NCI-H1930 (cell line): ENCODE results near the gene LRPPRC.
"Not testable (repeated sequence)": the region's sequence is repeated elsewhere in the genome, so short reads cannot be mapped to it uniquely, and the experiment has no call there.

ENCODE experiments used
- DNase-seq, 2 experiments: peaks; one replicate each; lab custom pipeline; 2025; lab: John Stamatoyannopoulos, UW

Gene LRPPRC

GRCh38 chr2:43995733-43996533, at the start of gene LRPPRC:
TSS of gene LRPPRC (minus strand) at chr2:43995989. CDS start at chr2:43995947, 42 bp downstream.
- peak; percentile 88 to 89 for DNase-seq

GRCh38 chr2:44045061-44045460, 49.3 kb upstream of the LRPPRC start:
- no peak for DNase-seq

GRCh38 chr2:44044281-44044720, 48.5 kb upstream of the LRPPRC start:
- DNase-seq = peak; percentile 83 to 89

GRCh38 chr2:44040365-44040764, 44.6 kb upstream of the LRPPRC start:
- no peak for DNase-seq

GRCh38 chr2:44038277-44038676, 42.5 kb upstream of the LRPPRC start:
- no peak for DNase-seq

GRCh38 chr2:44037221-44037620, 41.4 kb upstream of the LRPPRC start:
- DNase-seq = no peak

- DNase-seq = no peak
These were observed 38.2 kb upstream of the LRPPRC start for GRCh38 chr2:44033947-44034346.

- not testable (repeated sequence) for DNase-seq
These were observed 31.3 kb upstream of the LRPPRC start for GRCh38 chr2:44027076-44027475.

- DNase-seq = no peak
These were observed 20.5 kb upstream of the LRPPRC start for GRCh38 chr2:44016282-44016681.

GRCh38 chr2:44015239-44015638, 19.4 kb upstream of the LRPPRC start:
- DNase-seq = no peak

GRCh38 chr2:44013205-44013604, 17.4 kb upstream of the LRPPRC start:
- not testable (repeated sequence) for DNase-seq

- DNase-seq = no peak
These were observed 14.5 kb upstream of the LRPPRC start for GRCh38 chr2:44010266-44010665.

GRCh38 chr2:44009136-44009735, 13.4 kb upstream of the LRPPRC start:
- DNase-seq = no peak

- DNase-seq = no peak
These were observed 10.1 kb upstream of the LRPPRC start for GRCh38 chr2:44005846-44006245.

GRCh38 chr2:44004735-44005602, 9.2 kb upstream of the LRPPRC start:
- DNase-seq = no peak

- DNase-seq = no peak
These were observed 5.9 kb upstream of the LRPPRC start for GRCh38 chr2:44001716-44002115.

- no peak for DNase-seq
These were observed 2.5 kb upstream of the LRPPRC start for GRCh38 chr2:43998263-43998662.

- no peak for DNase-seq
These were observed 2.4 kb downstream of the LRPPRC start for GRCh38 chr2:43993437-43993836.

- no peak for DNase-seq
These were observed 6.2 kb downstream of the LRPPRC start for GRCh38 chr2:43989545-43989944.

- DNase-seq = no peak
These were observed 9.2 kb downstream of the LRPPRC start for GRCh38 chr2:43986600-43986999.

GRCh38 chr2:43985359-43985758, 10.4 kb downstream of the LRPPRC start:
- peak in 1 of 2 experiments; percentile 42 for DNase-seq

- DNase-seq = no peak
These were observed 11.3 kb downstream of the LRPPRC start for GRCh38 chr2:43984533-43984932.

- no peak for DNase-seq
These were observed 14.9 kb downstream of the LRPPRC start for GRCh38 chr2:43980902-43981301.
